H1 (cell line): ENCODE measurements around the gene SMIM20. TPM values are rescaled to one million over a fixed set of nuclear protein-coding genes. Genes with fewer than 3 reads are reported as not detected.

ENCODE experiments used
- CTCF ChIA-PET: fragments of 300-600 bp; sonication (Branson Sonifier 250); formaldehyde crosslinking; loops from one replicate; lab custom pipeline; 2021; ENCODE audit not compliant: partially characterized antibody; lab: Charles Lee
- POLR2A ChIA-PET: fragments of 300-600 bp; sonication (Branson Sonifier 250); formaldehyde crosslinking; loops from one replicate; lab custom pipeline; 2021; ENCODE audit warnings: inconsistent platforms; ENCODE audit not compliant: partially characterized antibody; lab: Charles Lee
- DNase-seq, 2 experiments: peaks; one replicate each; pipeline versions ENCODE4 v3.0.0 to v3.0.0-alpha.2; 2010 to 2022; ENCODE audit warnings: low spot score in 2 of 2, low read depth in 1 of 2, mixed read lengths in 1 of 2
- FAIRE-seq: peaks from 2 replicates; lab custom pipeline; 2011; peaks lifted over from hg19 to GRCh38; lab: Jason Lieb, UNC
- H2AFZ ChIP-seq: 2 replicates; pipeline ENCODE4 v1.8.1; 2012; ENCODE audit warnings: low read length, inconsistent platforms
- H2AK5ac ChIP-seq: 2 replicates; pipeline ENCODE4 v1.6.1; 2013; ENCODE audit warnings: low read depth, low read length
- H2BK120ac ChIP-seq: replicated peaks from 2 replicates; pipeline ENCODE3; 2013; ENCODE audit warnings: low read depth, low read length, inconsistent platforms
- H2BK12ac ChIP-seq: 2 replicates; pipeline ENCODE4 v1.6.1; 2013; ENCODE audit warnings: low read depth, low read length
- H2BK15ac ChIP-seq: 2 replicates; pipeline ENCODE4 v1.6.1; 2013; ENCODE audit warnings: low read length
- H2BK20ac ChIP-seq: 2 replicates; pipeline ENCODE4 v1.6.1; 2013; ENCODE audit warnings: low read length
- H2BK5ac ChIP-seq: 2 replicates; pipeline ENCODE4 v1.6.1; 2013; ENCODE audit warnings: low read depth, low read length
- H3K14ac ChIP-seq: 2 replicates; pipeline ENCODE4 v1.6.1; 2013; ENCODE audit warnings: inconsistent platforms; ENCODE audit not compliant: insufficient read length
- H3K18ac ChIP-seq: 2 replicates; pipeline ENCODE4 v1.6.1; 2013; ENCODE audit warnings: low read length; ENCODE audit errors: extremely low read depth
- H3K23ac ChIP-seq: 2 replicates; pipeline ENCODE4 v1.6.1; 2013; ENCODE audit warnings: inconsistent platforms; ENCODE audit not compliant: insufficient read length
- H3K23me2 ChIP-seq: 2 replicates; pipeline ENCODE4 v1.6.1; 2013; ENCODE audit warnings: low read depth, low read length
- H3K27ac ChIP-seq: 2 replicates; pipeline ENCODE4 v1.6.1; 2011; ENCODE audit warnings: low read depth, low read length, inconsistent platforms
- H3K27me3 ChIP-seq, 4 experiments: replicated peaks in 1 of 4; 1 replicate in 1 of 4; 2 replicates in 3 of 4; pipeline versions ENCODE4 v1.6.1 to v1.8.1; 2011 to 2013; ENCODE audit warnings: low read length in 3 of 4, mild to moderate bottlenecking in 3 of 4, inconsistent platforms in 2 of 4, mixed read lengths in 2 of 4, moderate library complexity in 1 of 4; ENCODE audit not compliant: control insufficient read depth in 3 of 4, insufficient read depth in 3 of 4; ENCODE audit errors: extremely low read depth in 1 of 4
- H3K36me3 ChIP-seq, 4 experiments: 2 replicates each; pipeline versions ENCODE4 v1.6.1 to v1.8.1; 2011 to 2013; ENCODE audit warnings: mild to moderate bottlenecking in 4 of 4, low read length in 3 of 4, moderate library complexity in 2 of 4, control low read depth in 1 of 4, inconsistent platforms in 1 of 4; ENCODE audit not compliant: insufficient read depth in 4 of 4, control insufficient read depth in 2 of 4
- H3K4ac ChIP-seq: replicated peaks from 2 replicates; pipeline ENCODE3; 2013; ENCODE audit warnings: low read length, low read depth, mixed read lengths, inconsistent platforms; ENCODE audit not compliant: insufficient read length
- H3K4me1 ChIP-seq, 4 experiments: replicated peaks in 1 of 4; 1 replicate in 1 of 4; 2 replicates in 3 of 4; pipeline versions ENCODE4 v1.6.1 to v1.8.1; 2011 to 2013; ENCODE audit warnings: low read length in 3 of 4, inconsistent platforms in 2 of 4, mixed read lengths in 1 of 4; ENCODE audit not compliant: insufficient read depth in 4 of 4, control insufficient read depth in 3 of 4
- H3K4me2 ChIP-seq, 2 experiments: 2 replicates each; pipeline versions ENCODE4 v1.6.1 to v1.8.1; 2011 to 2013; ENCODE audit warnings: low read depth in 2 of 2, low read length in 2 of 2, control low read depth in 1 of 2, inconsistent platforms in 1 of 2, mild to moderate bottlenecking in 1 of 2; ENCODE audit not compliant: insufficient read depth in 1 of 2
- H3K4me3 ChIP-seq, 4 experiments: fragments of 200-600, 300-600 bp in 1 of 4; sonication (generic), shearing (Covaris generic), sonication (Bioruptor Twin) in 1 of 4; 2 replicates each; pipeline versions ENCODE4 v1.5.1 to v1.8.1; 2011 to 2016; ENCODE audit warnings: low read length in 4 of 4, low read depth in 3 of 4, control low read depth in 2 of 4, inconsistent platforms in 2 of 4, mild to moderate bottlenecking in 2 of 4, mixed read lengths in 1 of 4, moderate library complexity in 1 of 4; ENCODE audit not compliant: insufficient read depth in 2 of 4; ENCODE audit errors: extremely low read depth in 1 of 4
- H3K56ac ChIP-seq: replicated peaks from 2 replicates; pipeline ENCODE3; 2013; ENCODE audit warnings: low read depth, mild to moderate bottlenecking, mixed read lengths, low read length, inconsistent platforms; ENCODE audit not compliant: insufficient read length
- H3K79me1 ChIP-seq: 2 replicates; pipeline ENCODE4 v1.6.1; 2013; ENCODE audit warnings: low read depth, low read length, control low read depth
- H3K79me2 ChIP-seq, 2 experiments: 2 replicates each; pipeline versions ENCODE4 v1.6.1 to v1.8.1; 2012 to 2013; ENCODE audit warnings: low read length in 2 of 2, mild to moderate bottlenecking in 2 of 2, inconsistent platforms in 1 of 2; ENCODE audit not compliant: insufficient read depth in 2 of 2, control insufficient read depth in 1 of 2
- H3K9ac ChIP-seq, 4 experiments: replicated peaks in 1 of 4; 1 replicate in 1 of 4; 2 replicates in 3 of 4; pipeline versions ENCODE4 v1.6.1 to v1.8.1; 2011 to 2013; ENCODE audit warnings: low read depth in 3 of 4, low read length in 3 of 4, control low read depth in 2 of 4, mild to moderate bottlenecking in 2 of 4, moderate library complexity in 2 of 4, inconsistent platforms in 1 of 4; ENCODE audit errors: extremely low read depth in 1 of 4
- H3K9me3 ChIP-seq, 2 experiments: 2 replicates each; pipeline versions ENCODE4 v1.6.1 to v1.8.1; 2012 to 2013; ENCODE audit warnings: mild to moderate bottlenecking in 2 of 2, moderate library complexity in 2 of 2, control low read depth in 1 of 2, inconsistent platforms in 1 of 2, low read depth in 1 of 2, low read length in 1 of 2, mixed read lengths in 1 of 2; ENCODE audit not compliant: insufficient read depth in 2 of 2
- H4K20me1 ChIP-seq, 2 experiments: replicated peaks in 1 of 2; 2 replicates each; pipeline versions ENCODE3 to v1.8.1; 2011 to 2013; ENCODE audit warnings: inconsistent platforms in 2 of 2, low read length in 2 of 2, mild to moderate bottlenecking in 1 of 2; ENCODE audit not compliant: insufficient read depth in 2 of 2, control insufficient read depth in 1 of 2
- H4K5ac ChIP-seq: 2 replicates; pipeline ENCODE4 v1.6.1; 2013; ENCODE audit warnings: low read length, low read depth, mixed read lengths, inconsistent platforms; ENCODE audit not compliant: insufficient read length
- H4K8ac ChIP-seq: 2 replicates; pipeline ENCODE4 v1.8.0; 2013; ENCODE audit warnings: mild to moderate bottlenecking, moderate library complexity, low read length, inconsistent platforms; ENCODE audit not compliant: insufficient read depth; ENCODE audit errors: extremely low read depth
- H4K91ac ChIP-seq: replicated peaks from 2 replicates; pipeline ENCODE3; 2013; ENCODE audit warnings: low read length, mixed read lengths, inconsistent platforms; ENCODE audit not compliant: insufficient read length
- CBX5 ChIP-seq: fragments of 300-800, 300-1000 bp; sonication (generic); IDR thresholded peaks from 2 replicates; pipeline ENCODE4 v1.7.1; 2016; ENCODE audit warnings: antibody characterized with exemption, low read length, low read depth
- CHD2 ChIP-seq: IDR thresholded peaks from 2 replicates; pipeline ENCODE4 v1.6.1; 2012; ENCODE audit warnings: low read length, improper control_type of control experiment
- CTBP2 ChIP-seq: IDR thresholded peaks from 2 replicates; pipeline ENCODE4 v1.7.0; 2011; ENCODE audit warnings: borderline replicate concordance, mild to moderate bottlenecking, moderate library complexity, mixed read lengths, low read length; ENCODE audit not compliant: insufficient read depth, insufficient read length
- CTCF ChIP-seq, 3 experiments: IDR thresholded peaks; 1 replicate in 2 of 3; 2 replicates in 1 of 3; pipeline versions ENCODE4 v1.5.1 to v1.6.1; 2011; ENCODE audit warnings: low read length in 3 of 3, mild to moderate bottlenecking in 3 of 3, inconsistent platforms in 2 of 3, low read depth in 1 of 3, moderate library complexity in 1 of 3; ENCODE audit not compliant: insufficient read depth in 1 of 3; ENCODE audit errors: control extremely low read depth in 1 of 3
- EP300 ChIP-seq, 2 experiments: IDR thresholded peaks; 1 replicate in 1 of 2; 2 replicates in 1 of 2; pipeline ENCODE4 v1.6.1; 2011 to 2012; ENCODE audit warnings: low read depth in 2 of 2, low read length in 2 of 2, mild to moderate bottlenecking in 2 of 2, borderline replicate concordance in 1 of 2, inconsistent platforms in 1 of 2, moderate library complexity in 1 of 2
- FOSL1 ChIP-seq: IDR thresholded peaks from 2 replicates; pipeline ENCODE4 v1.6.1; 2011; ENCODE audit warnings: mild to moderate bottlenecking, low read depth, low read length, moderate library complexity; ENCODE audit not compliant: insufficient read depth
- PHF8 ChIP-seq: fragments of 200-600 bp; sonication (generic); conservative IDR thresholded peaks from 2 replicates; pipeline ENCODE4 v1.7.1; 2012; ENCODE audit warnings: low read depth, mild to moderate bottlenecking, inconsistent platforms, low read length, moderate library complexity
- RAD21 ChIP-seq, 2 experiments: IDR thresholded peaks in 1 of 2; conservative IDR thresholded peaks in 1 of 2; 2 replicates each; pipeline ENCODE4 v1.6.1; 2011; ENCODE audit warnings: low read depth in 2 of 2, low read length in 2 of 2, improper control_type of control experiment in 1 of 2, inconsistent platforms in 1 of 2, mild to moderate bottlenecking in 1 of 2, moderate library complexity in 1 of 2
- WGBS, 2 experiments: shearing (Covaris generic) in 1 of 2; methylation state at CpG; one replicate each; pipeline versions ENCODE4 v1.1.6 to v1.1.7; 2013 to 2015; ENCODE audit warnings: low lambda C conversion rate in 2 of 2, mixed read lengths in 2 of 2, inconsistent platforms in 1 of 2, low coverage in 1 of 2, missing lambda C conversion rate in 1 of 2; ENCODE audit not compliant: insufficient replicate concordance in 2 of 2, insufficient coverage in 1 of 2, insufficient read length in 1 of 2; ENCODE audit errors: extremely low coverage in 1 of 2, missing lambda C conversion rate in 1 of 2; 5-methylcytosine and 5-hydroxymethylcytosine counted together
- polyA plus RNA-seq, 7 experiments: library from polyadenylated mRNA; depleted of rRNA in 3 of 7; stranded (reverse) in 5 of 7; unstranded in 2 of 7; fragments of >200 nt in 5 of 7; fragments of 200-250 nt in 2 of 7; gene quantifications; 1 replicate in 5 of 7; 2 replicates in 1 of 7; 4 replicates in 1 of 7; pipeline versions ENCODE4 v1.2.1 to v1.2.3, GENCODE V29; 2011 to 2013; ENCODE audit warnings: missing spikeins in 2 of 7, mixed read lengths in 2 of 7
- total RNA-seq: library from RNA; stranded (reverse); fragmentation: NEBNext Ultra II Directional; extraction: Animal tissue kit (Norgen Biotek cat#: 25700); gene quantifications from 2 replicates; pipeline ENCODE4 v1.2.1, GENCODE V29; 2021

SMIM20 gene
- total and polyA plus RNA-seq, 2 of the 8 experiments (the other 6 are each of a cell fraction or from before 2014, with no cell fraction given) = 21.9 to 36.9 TPM

- DNase-seq (no peak), FAIRE-seq (no peak)
- Histone ChIP-seq H3K18ac (no peak overlapping the region; the same call in 1 of the 2 replicates), H3K4me2 (no peak overlapping the region), H3K9me3 (no peaks in the 10 kb centered on the region), H4K91ac (no peak overlapping the region), H2BK120ac (no peak overlapping the region), H2AFZ (no peak overlapping the region), H2AK5ac (no peak overlapping the region), H3K79me1 (no peaks in the 10 kb centered on the region), H3K27me3 (peaks cover 0 to 1% (median 0%) of the 10 kb centered on the region in 4 experiments; a peak in 1 of 7 replicates), H3K4me1 (peaks cover 0 to 8% (median 2%) of the 10 kb centered on the region in 4 experiments; a peak in 5 of 7 replicates), H4K8ac (no peak overlapping the region), H3K27ac (no peak overlapping the region), H3K4me3 (no peak overlapping the region), H2BK20ac (no peak overlapping the region), H2BK12ac (no peak overlapping the region), H3K23me2 (no peaks in the 10 kb centered on the region), H4K20me1 (no peaks in the 10 kb centered on the region), H2BK15ac (no peak overlapping the region), H3K79me2 (no peaks in the 10 kb centered on the region), H3K36me3 (no peaks in the 10 kb centered on the region), H3K9ac (no peak overlapping the region), H2BK5ac (no peak overlapping the region), H3K23ac (no peak overlapping the region), H3K14ac (no peak overlapping the region), H4K5ac (no peak overlapping the region), H3K56ac (no peak overlapping the region), H3K4ac (no peak overlapping the region)
- POLR2A ChIA-PET = no interaction called here
- TF ChIP-seq CHD2 (no peak), PHF8 (no peak), CBX5 (no peak), FOSL1 (no peak), CTBP2 (no peak), EP300 (IDR thresholded peaks at IDR 0.05; ENCODE audit: borderline replicate concordance in 1 of 2, low read depth in 2 of 2, low read length in 2 of 2) (no peak), RAD21 (IDR thresholded peaks at IDR 0.05 in 1 of 2, conservative IDR thresholded peaks at IDR 0.05 in 1 of 2; ENCODE audit: low read depth in 2 of 2, low read length in 2 of 2) (peak; percentile 25 to 40; a peak in 3 of 4 replicates), CTCF (IDR thresholded peaks at IDR 0.05; ENCODE audit: control extremely low read depth in 1 of 3, insufficient read depth in 1 of 3, low read depth in 1 of 3, low read length in 3 of 3) (peak; percentile 21 to 43 (median 42); a peak in 3 of 4 replicates)
- CTCF ChIA-PET = interaction anchor here (0.9 to 4.9 kb wide), 7 partner anchors 9 to 228 kb away, joined by 3 to 38 read pairs (median 8); no protein-coding TSS in a partner anchor
- 68% methylated on average over 7 of the region's 7 CpGs; no CpG with 5 or more reads in 1 of the 2 experiments for WGBS, 2 experiments
These were observed 62.8 kb downstream of the SMIM20 start for GRCh38 chr4:25976780-25977179.
